ENCODE data around the gene DHPS.

DHPS gene

DNA sequence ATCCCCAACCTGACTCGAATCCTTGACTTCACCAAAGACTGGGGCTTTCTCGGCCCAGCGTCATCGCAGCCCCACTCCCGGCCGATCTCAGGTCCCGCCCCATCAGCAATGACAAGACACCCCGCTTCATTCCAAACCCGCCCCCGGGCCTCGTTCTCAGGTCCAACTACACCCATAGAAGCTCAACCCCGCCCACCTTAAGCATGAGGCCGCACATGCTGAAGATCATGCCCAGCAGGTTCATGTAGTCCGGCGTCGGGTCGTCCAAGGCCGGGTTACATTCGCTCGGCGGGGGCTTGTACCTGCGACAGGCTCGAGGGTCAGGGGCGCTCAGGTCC is 12.8 kb downstream of the DHPS start:
- peak; percentile 39 for DNase-seq (ENCODE audit: low read depth, low spot score)
- TF ChIP-seq, protein P1, sequence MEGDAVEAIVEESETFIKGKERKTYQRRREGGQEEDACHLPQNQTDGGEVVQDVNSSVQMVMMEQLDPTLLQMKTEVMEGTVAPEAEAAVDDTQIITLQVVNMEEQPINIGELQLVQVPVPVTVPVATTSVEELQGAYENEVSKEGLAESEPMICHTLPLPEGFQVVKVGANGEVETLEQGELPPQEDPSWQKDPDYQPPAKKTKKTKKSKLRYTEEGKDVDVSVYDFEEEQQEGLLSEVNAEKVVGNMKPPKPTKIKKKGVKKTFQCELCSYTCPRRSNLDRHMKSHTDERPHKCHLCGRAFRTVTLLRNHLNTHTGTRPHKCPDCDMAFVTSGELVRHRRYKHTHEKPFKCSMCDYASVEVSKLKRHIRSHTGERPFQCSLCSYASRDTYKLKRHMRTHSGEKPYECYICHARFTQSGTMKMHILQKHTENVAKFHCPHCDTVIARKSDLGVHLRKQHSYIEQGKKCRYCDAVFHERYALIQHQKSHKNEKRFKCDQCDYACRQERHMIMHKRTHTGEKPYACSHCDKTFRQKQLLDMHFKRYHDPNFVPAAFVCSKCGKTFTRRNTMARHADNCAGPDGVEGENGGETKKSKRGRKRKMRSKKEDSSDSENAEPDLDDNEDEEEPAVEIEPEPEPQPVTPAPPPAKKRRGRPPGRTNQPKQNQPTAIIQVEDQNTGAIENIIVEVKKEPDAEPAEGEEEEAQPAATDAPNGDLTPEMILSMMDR (IDR thresholded peaks at IDR 0.05; ENCODE audit: low read depth, low read length): no peak
- in situ Hi-C loops (cut with HindIII; ENCODE audit: low sequenced_read_pairs): no loop called here

DNA sequence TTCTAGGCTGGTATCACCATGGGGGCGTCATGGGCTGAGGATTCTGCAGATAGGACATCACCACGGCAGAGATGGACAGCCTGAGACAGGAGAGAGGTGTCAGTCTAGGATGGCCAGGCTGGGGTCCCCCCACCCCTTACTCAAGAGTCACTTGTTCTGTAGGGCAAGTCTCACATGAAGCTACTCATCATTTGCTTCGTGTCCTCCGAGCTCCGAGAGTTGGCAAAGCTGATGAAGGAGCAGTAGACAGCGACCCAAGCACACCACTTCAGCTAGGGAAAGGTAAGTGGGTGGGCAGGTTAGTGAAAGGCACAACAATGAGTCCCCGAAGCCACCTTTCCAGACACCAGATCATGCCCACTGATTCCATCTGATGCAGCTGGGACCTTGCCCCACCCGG is 13.3 kb downstream of the DHPS start:
- peak overlapping the region; percentile 88 for H3K4me3 ChIP-seq (ENCODE audit: low read depth, low read length)
- TF ChIP-seq, protein P1 (IDR thresholded peaks at IDR 0.05; ENCODE audit: low read depth, low read length): no peak
- DNase-seq (ENCODE audit: low read depth, low spot score): no peak
- in situ Hi-C loops (cut with HindIII; ENCODE audit: low sequenced_read_pairs): no loop called here

More for the DNA sequence above, 12.8 kb downstream of the DHPS start:
- H3K4me3 ChIP-seq (ENCODE audit: low read depth, low read length): peak overlapping the region; percentile 88

DNA sequence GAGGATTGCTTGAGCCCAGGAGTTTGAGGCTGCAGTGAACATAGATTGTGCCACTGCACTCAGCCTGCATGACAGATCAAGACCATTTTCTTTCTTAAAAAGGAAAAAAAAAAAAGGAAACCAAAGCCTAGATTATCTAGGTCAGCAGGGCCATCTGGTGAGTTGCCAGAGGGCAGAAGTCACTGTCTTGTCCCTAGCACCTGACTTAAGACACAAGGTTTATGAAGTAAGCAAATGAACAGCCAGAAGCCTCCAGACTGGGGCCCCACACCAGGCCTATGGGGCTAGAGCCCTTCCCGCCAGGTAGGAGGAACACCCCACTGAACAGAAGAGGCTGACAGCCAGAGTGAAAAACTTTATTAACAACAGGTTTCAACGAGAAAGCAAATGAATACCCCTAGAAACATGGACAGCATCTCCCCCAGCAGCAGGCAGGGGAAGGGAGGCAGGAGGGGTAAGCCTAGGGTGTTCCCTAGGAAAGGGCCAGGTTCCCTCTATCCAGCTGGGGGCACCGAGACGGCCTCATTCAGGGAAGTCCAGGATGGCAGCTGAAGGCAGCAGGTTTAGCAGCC is 13.9 kb downstream of the DHPS start:
- DNase-seq (ENCODE audit: low read depth, low spot score): no peak
- H3K4me3 ChIP-seq (ENCODE audit: low read depth, low read length): no peak overlapping the region
- in situ Hi-C loops (cut with HindIII; ENCODE audit: low sequenced_read_pairs): no loop called here
- TF ChIP-seq, protein P1 (IDR thresholded peaks at IDR 0.05; ENCODE audit: low read depth, low read length): no peak

DNA sequence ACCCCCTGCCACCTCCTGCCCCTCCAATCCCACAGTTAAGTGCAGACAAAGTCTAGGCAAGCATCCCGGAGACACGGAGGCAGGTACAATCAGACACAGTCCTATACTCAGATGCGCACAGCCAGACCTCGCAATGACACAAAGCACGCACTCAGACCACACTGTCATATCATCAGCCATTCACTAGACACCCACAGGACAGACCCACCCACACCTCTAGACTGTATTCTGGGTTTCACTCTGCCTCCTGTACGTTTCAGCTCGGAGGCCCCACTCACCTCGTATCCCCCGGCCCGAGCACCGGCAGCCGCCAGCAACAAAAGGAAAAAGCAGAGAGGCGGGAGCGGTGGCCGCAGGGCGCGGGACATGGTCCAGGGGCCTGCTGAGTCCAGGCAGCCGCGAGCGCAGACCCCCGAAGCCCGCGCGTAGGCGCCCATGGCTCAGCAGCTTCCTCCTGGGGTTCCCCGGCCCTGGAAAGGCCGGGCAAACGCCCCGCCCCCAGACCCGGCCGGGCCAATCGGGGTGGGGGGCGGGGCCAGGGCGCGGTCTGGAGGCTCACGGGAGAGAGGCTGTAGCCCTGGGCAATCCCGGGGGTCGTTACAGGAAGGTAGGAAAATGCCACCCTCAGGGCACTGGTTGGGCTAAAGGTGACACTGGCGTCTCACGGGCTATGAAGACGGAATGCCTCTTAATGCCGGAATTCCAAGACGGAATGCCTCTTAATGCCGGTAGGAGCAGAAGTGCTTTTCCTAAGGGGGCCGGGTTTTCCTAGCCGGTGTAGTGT is 15.2 kb downstream of the DHPS start, which contains the start of the genes MAN2B1 and WDR83:
TSS of gene MAN2B1 (minus strand) at position 478 of the 784 bp plus-strand sequence. CDS start at position 437, 41 bp downstream.
TSS of gene WDR83 (plus strand) at position 543 of the 784 bp plus-strand sequence. CDS start 2,984 bp downstream, outside the sequence.
- in situ Hi-C loops (cut with HindIII; ENCODE audit: low sequenced_read_pairs): no loop called here
- DNase-seq (ENCODE audit: low read depth, low spot score): peak; percentile 72
- TF ChIP-seq, protein P1 (IDR thresholded peaks at IDR 0.05; ENCODE audit: low read depth, low read length): no peak
- H3K4me3 ChIP-seq (ENCODE audit: low read depth, low read length): peak within 1 kb of the TSS; percentile 82

DNA sequence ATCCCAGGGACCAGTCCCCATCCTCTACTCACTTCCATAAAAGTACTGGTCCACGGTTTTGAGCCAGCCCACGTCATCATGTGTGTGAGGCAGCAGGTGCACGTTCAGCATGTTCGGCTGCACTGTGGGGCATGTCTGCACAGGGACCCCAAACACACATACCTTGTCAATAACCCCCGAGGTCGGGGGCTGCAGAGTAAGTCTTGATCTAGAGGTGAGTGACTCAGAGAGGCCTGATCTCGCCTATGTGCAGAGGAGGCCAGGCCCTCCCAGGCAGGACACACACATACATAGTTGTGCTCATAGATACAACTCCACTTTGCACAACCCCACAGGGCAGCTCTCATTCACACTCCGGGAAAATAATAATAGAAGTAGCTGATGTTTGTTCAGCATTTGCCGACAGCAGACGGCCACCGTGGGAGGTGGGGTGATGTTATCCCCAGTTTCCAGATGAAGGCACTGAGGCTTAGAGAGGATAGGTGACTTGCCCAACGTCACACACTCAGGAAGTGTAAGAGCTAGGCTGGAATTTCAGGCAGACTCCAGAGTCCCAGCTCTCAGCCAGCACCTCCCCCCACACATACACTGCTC is 15.9 kb downstream of the DHPS start:
- peak overlapping the region; percentile 82 for H3K4me3 ChIP-seq (ENCODE audit: low read depth, low read length)
- in situ Hi-C loops (cut with HindIII; ENCODE audit: low sequenced_read_pairs): no loop called here
- DNase-seq (ENCODE audit: low read depth, low spot score): no peak
- TF ChIP-seq, protein P1 (IDR thresholded peaks at IDR 0.05; ENCODE audit: low read depth, low read length): no peak

DNA sequence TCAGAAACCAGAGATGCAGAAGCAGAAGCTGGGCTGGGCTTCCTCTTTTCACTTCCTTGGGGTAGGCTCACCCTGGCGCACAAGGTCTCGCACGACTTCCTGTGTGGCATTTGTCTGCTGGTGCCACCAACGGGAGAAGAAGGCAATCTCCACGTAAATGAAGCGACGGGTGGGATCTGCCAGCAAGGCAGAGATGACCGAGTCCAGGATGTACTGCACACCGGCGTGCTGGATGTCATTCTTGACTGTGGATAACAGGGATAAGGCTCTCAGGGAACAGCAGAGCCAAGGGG is 16.5 kb downstream of the DHPS start:
- TF ChIP-seq, protein P1 (IDR thresholded peaks at IDR 0.05; ENCODE audit: low read depth, low read length): no peak
- in situ Hi-C loops (cut with HindIII; ENCODE audit: low sequenced_read_pairs): no loop called here
- no peak for DNase-seq (ENCODE audit: low read depth, low spot score)
- H3K4me3 ChIP-seq (ENCODE audit: low read depth, low read length): no peak overlapping the region

All from astrocyte of the spinal cord (primary cell).